ENCODE data around the gene SNRPE. TPM values are rescaled to one million over a fixed set of nuclear protein-coding genes. Genes with fewer than 3 reads are reported as not detected.

Gene SNRPE
- total RNA-seq, 1 experiment from 2014 or later: 358 TPM

- DNase-seq (ENCODE audit: low spot score): no peak
- Histone ChIP-seq H3K36me3 (ENCODE audit: insufficient read depth, low read length, poor library complexity, severe bottlenecking) (no peaks in the 10 kb centered on the region), H3K4me1 (ENCODE audit: insufficient read depth, low read length, poor library complexity, severe bottlenecking) (no peaks in the 10 kb centered on the region), H3K27me3 (replicated peaks; ENCODE audit: insufficient read depth, low read depth, low read length, poor library complexity) (no peaks in the 10 kb centered on the region), H3K4me3 (ENCODE audit: low read depth, low read length, poor library complexity, severe bottlenecking) (no peak overlapping the region), H3K9me3 (ENCODE audit: low read depth, low read length, poor library complexity, severe bottlenecking) (no peaks in the 10 kb centered on the region), H3K27ac (ENCODE audit: low read depth, low read length, poor library complexity, severe bottlenecking) (no peak overlapping the region)
- CTCF ChIA-PET: no interaction called here
- TF ChIP-seq EZH2 (IDR thresholded peaks at IDR 0.05; ENCODE audit: borderline replicate concordance, low read depth, low read length, poor library complexity, severe bottlenecking) (no peak), CTCF (conservative IDR thresholded peaks at IDR 0.05; ENCODE audit: low read depth, low read length) (no peak)
- no TSS peak for BruUV-seq (replicated peaks)
- intact Hi-C loops (cut with micrococcal nuclease; ENCODE audit: unreplicated experiment): no loop called here
- POLR2A ChIA-PET (ENCODE audit: low non-redundant PET): interaction anchor here (0.6 kb wide), 1 partner anchor 584 kb away, joined by 3 read pairs; no protein-coding TSS in a partner anchor
Observed at GRCh38 chr1:203911806-203912205, 50.4 kb downstream of the SNRPE start.

GRCh38 chr1:203913073-203913521, 51.7 kb downstream of the SNRPE start:
- intact Hi-C loops (cut with micrococcal nuclease; ENCODE audit: unreplicated experiment): no loop called here

GRCh38 chr1:203914292-203914691, 52.9 kb downstream of the SNRPE start:
- H3K36me3 ChIP-seq (ENCODE audit: insufficient read depth, low read length, poor library complexity, severe bottlenecking): no peaks in the 10 kb centered on the region
- H3K27me3 ChIP-seq (replicated peaks; ENCODE audit: insufficient read depth, low read depth, low read length, poor library complexity): no peaks in the 10 kb centered on the region
- TF ChIP-seq CTCF (conservative IDR thresholded peaks at IDR 0.05; ENCODE audit: low read depth, low read length) (no peak), EZH2 (IDR thresholded peaks at IDR 0.05; ENCODE audit: borderline replicate concordance, low read depth, low read length, poor library complexity, severe bottlenecking) (no peak)
- intact Hi-C loops (cut with micrococcal nuclease; ENCODE audit: unreplicated experiment): no loop called here
- ChIA-PET POLR2A (ENCODE audit: low non-redundant PET) (no interaction called here), CTCF (no interaction called here)
- H3K4me3 ChIP-seq (ENCODE audit: low read depth, low read length, poor library complexity, severe bottlenecking): no peak overlapping the region
- no peaks in the 10 kb centered on the region for H3K4me1 ChIP-seq (ENCODE audit: insufficient read depth, low read length, poor library complexity, severe bottlenecking)
- H3K9me3 ChIP-seq (ENCODE audit: low read depth, low read length, poor library complexity, severe bottlenecking): no peaks in the 10 kb centered on the region
- BruUV-seq (replicated peaks): no TSS peak
- no peak overlapping the region for H3K27ac ChIP-seq (ENCODE audit: low read depth, low read length, poor library complexity, severe bottlenecking)
- DNase-seq (ENCODE audit: low spot score): no peak

More at GRCh38 chr1:203913073-203913521, 51.7 kb downstream of the SNRPE start:
- Histone ChIP-seq H3K4me1 (ENCODE audit: insufficient read depth, low read length, poor library complexity, severe bottlenecking) (no peaks in the 10 kb centered on the region), H3K9me3 (ENCODE audit: low read depth, low read length, poor library complexity, severe bottlenecking) (no peaks in the 10 kb centered on the region), H3K27me3 (replicated peaks; ENCODE audit: insufficient read depth, low read depth, low read length, poor library complexity) (no peaks in the 10 kb centered on the region), H3K27ac (ENCODE audit: low read depth, low read length, poor library complexity, severe bottlenecking) (no peak overlapping the region), H3K36me3 (ENCODE audit: insufficient read depth, low read length, poor library complexity, severe bottlenecking) (no peaks in the 10 kb centered on the region), H3K4me3 (ENCODE audit: low read depth, low read length, poor library complexity, severe bottlenecking) (no peak overlapping the region)
- ChIA-PET POLR2A (ENCODE audit: low non-redundant PET) (no interaction called here), CTCF (no interaction called here)
- no peak for DNase-seq (ENCODE audit: low spot score)
- BruUV-seq (replicated peaks): no TSS peak
- TF ChIP-seq CTCF (conservative IDR thresholded peaks at IDR 0.05; ENCODE audit: low read depth, low read length) (no peak), EZH2 (IDR thresholded peaks at IDR 0.05; ENCODE audit: borderline replicate concordance, low read depth, low read length, poor library complexity, severe bottlenecking) (no peak)
